Left cardiac atrium (tissue), 4 donors: Measurements from ENCODE around the gene ISG20L2. TPM values are rescaled to one million over a fixed set of nuclear protein-coding genes. Genes with fewer than 3 reads are reported as not detected.

ENCODE experiments used
- ATAC-seq, 2 donors: fragments of 200-7000 bp; cut with Tn5 transposase; one replicate each; pipeline ENCODE4 v1.9.1; 2020; ENCODE audit warnings: mild to moderate bottlenecking in 2 of 2, moderate library complexity in 2 of 2
- DNase-seq: peaks from one replicate; pipeline ENCODE4 v3.0.0-alpha.2; 2020
- intact Hi-C, 2 donors: fragments of 100-400 bp; cut with DNase I; formaldehyde crosslinking; loops; one replicate each; pipeline versions ENCODE4 v1.14.1 to v1.15.1; 2022 to 2023
- total RNA-seq, 2 donors: library from RNA; stranded (reverse); fragmentation: NEBNext Ultra II Directional; extraction: Animal tissue kit (Norgen Biotek cat#: 25700); gene quantifications; one replicate each; pipeline ENCODE4 v1.2.1, GENCODE V29; 2021
- donor health status: DM: no; HTN: yes; CAD: no.
- donor health status: DM: no; HTN: yes; CAD: no; lungs with severe emphysema.
- donor health status: DM: yes; HTN: yes; CAD: no.
- donor health status: Dilated cardiomyopathy.

ISG20L2 gene
- total RNA-seq, 2 donors from 2014 or later, result 15.7 to 18.6 TPM

- no peak for ATAC-seq
- intact Hi-C loops, result no loop called here
- DNase-seq, result no peak
These were observed 16.3 kb upstream of the ISG20L2 start for GRCh38 chr1:156744786-156745419.

- intact Hi-C loops, result no loop called here
- DNase-seq (no peak), ATAC-seq (no peak)
These were observed 15.8 kb upstream of the ISG20L2 start for GRCh38 chr1:156744344-156744743.

DNA sequence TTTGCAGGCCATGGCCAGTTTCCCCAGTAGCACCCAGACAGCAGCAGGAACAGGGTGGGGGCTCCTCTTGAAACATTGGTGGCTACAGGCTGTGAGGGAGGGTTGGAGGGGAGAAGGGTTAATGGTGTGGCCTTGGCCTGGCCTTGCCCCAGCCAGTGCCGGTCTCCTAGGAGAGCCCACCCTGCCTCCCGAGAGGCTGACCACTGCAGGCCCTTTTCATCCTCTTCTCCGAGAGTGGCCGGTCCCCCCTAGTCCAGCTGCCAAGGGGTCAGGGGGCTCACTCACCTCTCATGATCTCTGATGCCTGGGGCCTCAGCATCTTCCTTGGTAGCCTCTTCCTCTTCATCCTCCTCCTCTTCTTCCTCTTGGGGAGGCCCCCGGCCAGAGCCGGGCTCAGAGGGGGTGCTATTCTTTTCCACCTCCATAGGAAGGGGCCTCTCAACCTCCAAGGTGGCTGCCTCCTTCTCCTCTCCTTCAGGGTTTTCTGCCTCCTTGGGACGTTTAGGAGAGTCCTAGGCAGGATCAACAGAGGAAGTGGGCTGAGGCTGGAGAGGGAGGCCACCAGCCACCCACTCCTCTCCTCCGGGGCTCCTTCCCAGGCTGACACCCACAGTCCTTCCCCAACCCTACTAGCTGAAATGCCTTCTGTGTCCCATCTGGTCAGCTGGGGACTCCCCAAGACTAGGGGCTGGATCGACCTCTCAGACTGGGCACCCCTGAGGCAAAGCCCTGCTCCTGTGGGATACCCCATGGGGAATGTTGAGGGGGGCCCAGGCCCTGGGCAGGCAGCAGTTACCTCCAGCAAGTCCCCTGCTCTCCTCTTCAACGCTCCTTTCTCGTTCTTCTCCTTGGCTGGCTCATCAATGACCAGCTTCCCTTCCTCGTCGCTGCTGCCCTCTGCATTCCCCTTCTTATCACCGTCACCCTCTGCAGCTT, 15.1 kb upstream of the ISG20L2 start:
- intact Hi-C loops, result no loop called here
- DNase-seq (no peak), ATAC-seq (no peak)

GRCh38 chr1:156742801-156743200, 14.2 kb upstream of the ISG20L2 start:
- no peak for ATAC-seq
- DNase-seq, result no peak
- intact Hi-C loops, result no loop called here

- DNase-seq (no peak), ATAC-seq (no peak)
- intact Hi-C loops, result no loop called here
These were observed 13.5 kb upstream of the ISG20L2 start for GRCh38 chr1:156742017-156742416.

DNA sequence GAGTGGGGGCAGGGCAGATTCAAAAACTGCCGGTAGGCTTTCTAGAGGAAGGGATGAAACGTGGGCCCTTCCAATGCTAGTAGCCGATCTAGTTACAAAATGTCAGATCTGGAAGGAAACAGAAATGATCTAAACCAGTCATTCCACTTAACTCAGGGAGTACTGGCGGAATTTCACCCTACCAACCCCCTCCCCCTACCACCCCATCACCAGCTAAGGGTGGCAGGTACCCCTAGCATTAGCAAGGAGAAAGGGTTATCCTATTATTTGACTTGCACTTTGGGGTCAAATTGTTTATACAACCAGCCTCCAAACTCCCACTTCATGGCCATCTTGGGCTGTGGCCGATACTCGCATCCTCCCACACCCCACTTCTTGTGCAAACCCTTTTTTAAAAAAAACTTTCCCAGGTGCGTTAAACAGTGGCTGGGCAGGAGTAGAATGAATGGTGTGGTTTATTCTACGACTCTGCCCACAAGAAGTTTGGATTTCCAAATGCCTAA, 13.0 kb upstream of the ISG20L2 start:
- ATAC-seq, result no peak
- intact Hi-C loops, result no loop called here
- DNase-seq, result no peak

- ATAC-seq, result peak; percentile 95
- DNase-seq, result peak; percentile 96
- intact Hi-C loops, result no loop called here
These were observed 12.3 kb upstream of the ISG20L2 start, which contains the start of gene MRPL24 for GRCh38 chr1:156740741-156741480. MRPL24 (minus strand) TSS chr1:156741088; CDS start chr1:156738704, 2,384 bp downstream.

- intact Hi-C loops, result no loop called here
- ATAC-seq, result no peak
These were observed 11.7 kb upstream of the ISG20L2 start for GRCh38 chr1:156740237-156740740.

DNA sequence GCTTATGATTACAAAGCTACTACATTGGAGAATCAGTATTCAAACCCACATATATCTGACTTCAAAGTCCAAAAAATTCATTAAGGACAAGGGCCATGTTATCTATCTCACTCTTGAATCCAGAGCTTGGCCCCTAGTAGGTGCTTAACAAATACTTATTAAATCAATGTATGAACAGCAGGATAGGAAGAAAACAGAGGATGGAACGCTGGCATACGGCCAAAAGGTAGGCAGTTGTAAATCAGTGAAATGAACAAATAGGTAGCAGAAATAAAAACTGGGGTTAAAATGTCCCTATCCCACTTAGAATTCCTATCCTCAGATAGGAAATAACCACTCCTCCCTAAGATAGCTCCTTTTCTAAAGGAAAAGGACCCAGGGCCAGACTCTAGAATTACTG, 10.3 kb upstream of the ISG20L2 start:
- ATAC-seq, result no peak
- no peak for DNase-seq
- intact Hi-C loops, result no loop called here

More at GRCh38 chr1:156740237-156740740, 11.7 kb upstream of the ISG20L2 start:
- DNase-seq, result no peak

DNA sequence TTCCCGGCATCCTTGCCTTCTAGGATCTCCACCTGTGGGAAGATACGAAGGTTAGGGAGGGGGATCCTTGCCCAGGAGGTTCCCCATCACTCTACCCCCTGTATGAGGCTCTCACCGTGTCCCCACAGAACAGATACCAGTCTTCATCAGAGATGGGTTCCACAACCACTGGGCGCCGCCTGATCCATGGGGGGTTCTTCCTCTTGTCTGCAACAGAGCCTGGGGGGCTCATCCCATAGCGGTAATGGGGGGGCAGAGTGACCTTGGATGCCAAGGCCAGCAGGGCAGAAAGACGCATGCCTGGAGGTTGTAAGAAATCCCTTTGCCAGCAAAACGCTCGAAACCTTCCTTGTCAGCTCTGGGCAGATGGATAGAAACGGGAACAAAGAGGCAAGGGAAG, 9.8 kb upstream of the ISG20L2 start:
- intact Hi-C loops, result no loop called here
- no peak for DNase-seq
- ATAC-seq, result no peak

DNA sequence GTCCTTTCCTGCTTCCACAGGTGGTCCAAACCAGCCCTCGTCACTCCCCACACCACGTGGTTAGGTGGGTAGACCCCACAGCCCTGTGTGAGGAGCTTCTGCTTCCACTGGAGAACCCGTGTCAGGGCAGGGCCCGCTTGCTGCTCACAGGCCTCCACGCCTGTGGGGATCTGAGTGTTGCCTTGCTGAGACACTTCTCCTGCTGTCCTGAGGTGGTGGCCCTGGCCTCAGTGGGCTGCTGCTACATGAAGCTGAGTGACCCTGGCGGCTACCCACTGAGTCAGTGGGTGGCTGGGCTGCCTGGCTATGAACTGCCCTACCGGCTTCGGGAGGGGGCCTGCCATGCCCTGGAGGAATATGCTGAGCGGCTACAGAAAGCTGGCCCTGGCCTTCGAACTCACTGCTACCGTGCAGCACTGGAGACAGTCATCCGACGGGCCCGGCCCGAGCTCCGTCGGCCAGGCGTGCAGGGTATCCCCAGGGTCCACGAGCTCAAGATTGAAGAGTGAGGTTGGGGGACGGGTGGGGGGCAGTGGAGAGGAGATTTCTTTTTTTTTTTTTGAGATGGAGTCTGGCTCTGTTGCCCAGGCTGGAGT, 5.5 kb upstream of the ISG20L2 start:
- no peak for DNase-seq
- no peak for ATAC-seq
- intact Hi-C loops, result no loop called here

DNA sequence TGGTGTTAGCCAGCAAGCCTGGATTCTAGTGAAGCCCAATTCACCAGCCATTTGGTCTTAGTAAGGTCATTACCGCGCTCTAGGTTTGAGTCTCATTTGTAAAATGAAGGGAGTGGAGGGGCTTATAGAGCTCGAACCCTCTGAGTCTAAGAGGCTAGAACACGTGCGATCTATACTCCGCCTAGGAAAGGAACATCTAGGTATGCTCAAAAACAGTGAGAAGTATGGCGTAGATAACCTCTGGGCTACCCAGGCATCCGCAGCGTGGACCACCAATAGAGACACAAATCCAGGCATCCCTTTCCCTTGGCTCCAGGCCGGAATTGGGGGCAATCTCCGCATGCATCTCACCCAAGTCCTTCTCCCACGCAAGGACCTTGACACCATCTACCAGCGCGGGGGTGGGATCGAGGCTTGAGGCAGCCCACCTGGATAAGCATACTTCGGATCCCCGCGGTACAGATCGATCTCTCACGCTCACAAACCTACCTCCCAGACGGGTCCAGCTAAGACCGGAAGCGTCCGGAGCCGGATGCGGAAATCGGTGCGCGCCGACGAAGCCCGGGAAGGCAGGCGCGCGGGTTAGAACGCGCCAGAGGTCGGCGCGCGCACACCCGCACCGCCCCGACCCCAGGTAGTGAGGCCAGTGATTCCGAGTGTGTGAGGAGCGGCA, 504 bp downstream of the ISG20L2 start, which contains the start of gene METTL25B:
Gene METTL25B, plus strand, starts transcription at position 544 of the 673 bp plus-strand sequence. CDS start 636 bp downstream, outside the sequence.
- ATAC-seq (peak; percentile 81 to 86), DNase-seq (peak; percentile 87)
- intact Hi-C loops, result loop anchor here (2.0 to 5.0 kb wide), 3 partner anchors 36 to 163 kb away; partner anchors contain the start of gene PRCC (in 1 of the 2)

DNA sequence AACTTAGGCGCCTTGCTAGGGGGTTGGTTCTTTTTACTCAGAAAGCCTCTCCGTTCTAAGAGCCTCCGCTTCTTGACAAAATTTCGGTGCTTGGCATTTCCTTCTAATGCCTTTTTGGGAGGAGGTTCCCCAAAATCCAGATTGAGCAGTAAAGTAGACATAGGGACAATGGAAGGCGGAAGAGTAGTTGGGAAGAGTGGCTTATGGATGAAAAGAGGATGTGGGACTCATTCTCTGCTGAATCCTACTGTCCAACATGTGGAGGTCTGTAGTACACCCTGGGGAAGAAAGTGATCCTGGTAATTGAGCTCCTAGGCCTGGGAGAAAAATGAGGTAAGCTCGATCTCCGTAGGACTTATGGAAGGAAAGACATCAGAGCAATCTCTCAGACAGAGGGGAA, 1.1 kb downstream of the ISG20L2 start:
- intact Hi-C loops, result loop anchor here (2.0 to 5.0 kb wide), 3 partner anchors 35 to 163 kb away; partner anchors contain the start of gene PRCC (in 1 of the 2)
- no peak for ATAC-seq
- no peak for DNase-seq

DNA sequence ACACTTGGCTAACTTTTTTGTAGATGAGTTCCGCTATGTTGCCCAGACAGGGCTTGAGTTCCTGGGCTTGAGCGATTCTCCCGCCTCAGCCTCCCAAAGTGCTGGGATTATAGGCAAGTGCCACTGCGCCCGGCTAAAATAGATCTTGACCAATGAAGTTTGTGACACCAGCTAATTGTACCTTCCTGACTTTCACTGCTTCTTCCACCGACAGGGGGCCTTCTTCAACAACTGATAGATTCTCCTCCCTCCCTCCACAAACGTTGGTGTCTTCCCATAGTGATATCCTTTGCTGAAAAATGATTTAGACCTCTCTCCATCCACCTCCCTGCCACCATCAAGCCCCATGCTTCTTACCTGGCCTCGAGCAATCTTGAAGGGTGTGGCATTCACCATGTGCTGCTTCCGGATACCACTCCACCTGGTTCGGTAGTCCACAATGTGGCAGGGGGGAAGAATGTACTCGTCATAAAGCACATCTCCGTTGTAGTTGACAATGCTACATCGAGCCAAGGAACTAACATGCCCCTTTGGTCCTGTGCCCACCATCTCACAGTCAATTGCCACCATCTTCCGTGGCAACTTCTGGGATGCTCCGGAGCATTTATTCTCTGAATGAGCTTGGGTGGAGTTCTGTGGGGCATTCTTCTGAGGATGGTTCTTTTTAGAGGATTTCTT, 1.9 kb downstream of the ISG20L2 start:
- ATAC-seq (no peak), DNase-seq (peak; percentile 50)

DNA sequence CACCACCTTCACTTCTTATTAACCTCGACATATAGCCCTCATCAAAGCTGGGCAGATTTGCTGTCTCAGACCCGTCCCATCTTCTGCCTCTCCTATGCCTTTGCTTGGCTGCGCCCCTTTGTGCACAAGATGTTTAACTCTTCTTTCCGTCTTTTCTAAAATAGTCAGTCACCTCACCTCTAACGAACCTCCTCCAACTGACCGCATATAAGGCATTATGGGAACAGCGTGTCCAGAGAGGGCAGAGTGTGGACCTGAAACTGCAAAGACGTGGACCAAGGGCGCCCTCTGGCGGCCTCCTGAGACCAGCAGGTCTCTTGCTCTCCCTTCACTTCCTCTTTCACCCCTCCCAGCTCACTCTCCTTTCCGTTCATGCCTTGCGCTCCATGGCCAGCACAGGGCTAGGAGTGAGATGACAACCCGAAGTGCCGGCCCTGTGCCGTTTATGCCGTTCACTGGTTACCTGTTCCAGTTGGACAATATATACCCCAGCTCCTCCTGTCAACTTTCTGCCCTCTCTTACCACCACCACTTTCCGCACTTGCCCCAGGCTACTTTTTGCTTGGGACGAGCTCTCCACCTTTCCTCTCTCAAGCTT, 2.8 kb downstream of the ISG20L2 start:
- peak; percentile 66 to 70 for ATAC-seq
- intact Hi-C loops, result loop anchor here (2.0 to 5.0 kb wide), 4 partner anchors 33 to 165 kb away; partner anchors contain the start of gene PRCC (in 1 of the 2)

More for the DNA sequence above, 1.9 kb downstream of the ISG20L2 start:
- intact Hi-C loops, result loop anchor here (2.0 to 5.0 kb wide), 3 partner anchors 34 to 164 kb away; partner anchors contain the start of gene PRCC (in 1 of the 2)

GRCh38 chr1:156721535-156721934, 7.0 kb downstream of the ISG20L2 start:
- intact Hi-C loops, result no loop called here
- no peak for ATAC-seq
- no peak for DNase-seq

More for the DNA sequence above, 2.8 kb downstream of the ISG20L2 start:
- peak; percentile 91 for DNase-seq

DNA sequence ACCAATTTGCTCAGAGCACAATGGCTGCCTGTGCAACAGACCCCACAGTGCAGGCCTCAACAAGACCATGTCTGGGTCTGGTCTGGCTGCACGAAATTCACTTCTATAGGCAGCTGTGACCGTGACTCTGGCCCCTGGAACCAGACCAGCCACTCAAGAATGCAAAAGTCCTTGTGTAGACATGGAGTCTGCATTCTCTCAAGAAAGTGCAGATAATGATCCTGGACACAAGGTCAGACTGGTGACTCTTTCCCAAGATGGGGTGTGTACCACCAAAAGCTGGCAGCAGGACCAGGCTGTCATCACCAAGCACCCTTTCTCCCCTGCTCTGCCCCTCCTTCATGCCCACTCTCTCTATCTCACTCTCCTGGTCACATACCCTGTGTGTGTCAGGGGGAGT, 7.4 kb downstream of the ISG20L2 start:
- ATAC-seq (no peak), DNase-seq (no peak)
- intact Hi-C loops, result no loop called here
